Fibroblast of the aortic adventitia (primary cell): ENCODE data around the gene DNAL4. TPM values are rescaled to one million over a fixed set of nuclear protein-coding genes. Genes with fewer than 3 reads are reported as not detected.

Experiments
- DNase-seq: peaks from one replicate; pipeline ENCODE4 v3.0.0-alpha.2; 2010; ENCODE audit warnings: low read depth
- H3K4me3 ChIP-seq: 2 replicates; pipeline ENCODE4 v1.5.1; 2011; ENCODE audit warnings: low read depth, mild to moderate bottlenecking, control low read depth, low read length, moderate library complexity
- CTCF ChIP-seq: IDR thresholded peaks from 2 replicates; pipeline ENCODE4 v1.5.1; 2011; ENCODE audit warnings: mild to moderate bottlenecking, low read length, control low read depth, inconsistent platforms; ENCODE audit not compliant: insufficient read depth
- total RNA-seq: library from RNA; depleted of rRNA; stranded (reverse); fragments of >200 nt; gene quantifications from 2 replicates; pipeline ENCODE4 v1.2.3, GENCODE V29; 2012; ENCODE audit warnings: low replicate concordance

The DNAL4 gene
- total RNA-seq, 1 donor: 11.0 TPM

GRCh38 chr22:38802671-38803121 lies 8.8 kb upstream of the DNAL4 start:
- DNase-seq: peak; percentile 94
- H3K4me3 ChIP-seq: no peak overlapping the region
- TF ChIP-seq CTCF: no peak

- no peak for TF ChIP-seq CTCF
- no peak overlapping the region for H3K4me3 ChIP-seq
- peak; percentile 10 for DNase-seq
These were observed 5.5 kb upstream of the DNAL4 start for GRCh38 chr22:38799265-38800002.

- no peak for DNase-seq
- no peak overlapping the region for H3K4me3 ChIP-seq
- no peak for TF ChIP-seq CTCF
These were observed 4.6 kb upstream of the DNAL4 start for GRCh38 chr22:38798496-38798895.

GRCh38 chr22:38796262-38796957 lies 2.5 kb upstream of the DNAL4 start:
- DNase-seq: peak; percentile 20
- no peak for TF ChIP-seq CTCF
- H3K4me3 ChIP-seq: no peak overlapping the region

- H3K4me3 ChIP-seq: no peak overlapping the region
- DNase-seq: no peak
- TF ChIP-seq CTCF: no peak
These were observed 1.6 kb upstream of the DNAL4 start for GRCh38 chr22:38795569-38795968.

GRCh38 chr22:38793317-38793716 lies 626 bp downstream of the DNAL4 start:
- peak; percentile 5 for DNase-seq
- TF ChIP-seq CTCF: no peak
- peak overlapping the region; percentile 94 for H3K4me3 ChIP-seq
